K562 (cell line): ENCODE measurements around the gene LRRC10. TPM values are rescaled to one million over a fixed set of nuclear protein-coding genes. Genes with fewer than 3 reads are reported as not detected.
A peak's percentile ranks its signal among the peaks of the same experiment; 100 is the strongest.

ENCODE experiments used
- ATF1 ChIP-seq, 2 experiments: fragments of 450-650 bp in 1 of 2; IDR thresholded peaks; 2 replicates each; pipeline ENCODE4 v1.6.1; 2016; ENCODE audit warnings: missing compliant biosample characterization in 1 of 2, missing genetic modification characterization in 1 of 2
- CBX3 ChIP-seq, 2 experiments: IDR thresholded peaks; 1 replicate in 1 of 2; 2 replicates in 1 of 2; pipeline ENCODE4 v1.6.1; 2012; ENCODE audit warnings: inconsistent platforms in 2 of 2, low read length in 2 of 2, borderline replicate concordance in 1 of 2, control low read depth in 1 of 2
- CHD2 ChIP-seq: IDR thresholded peaks from 2 replicates; pipeline ENCODE4 v1.6.1; 2011; ENCODE audit warnings: low read depth, low read length
- CLOCK ChIP-seq: fragments of 250-450 bp; sonication (Bioruptor Pico); IDR thresholded peaks from 2 replicates; pipeline ENCODE4 v1.4.0; 2020; ENCODE audit warnings: mild to moderate bottlenecking, moderate library complexity, borderline replicate concordance
- HDAC3 ChIP-seq: fragments of 450-650 bp; IDR thresholded peaks from 2 replicates; pipeline ENCODE4 v1.6.1; 2018; ENCODE audit warnings: borderline replicate concordance, mild to moderate bottlenecking, moderate library complexity; ENCODE audit not compliant: partially characterized antibody
- PHF8 ChIP-seq: fragments of 200-600 bp; sonication (generic); IDR thresholded peaks from 2 replicates; pipeline ENCODE4 v1.6.1; 2012; ENCODE audit warnings: mixed run types, mild to moderate bottlenecking, inconsistent platforms, low read length, moderate library complexity, borderline replicate concordance
- POLR2A ChIP-seq: fragments of 450-650 bp; conservative IDR thresholded peaks from 2 replicates; pipeline ENCODE4 v1.6.1; 2016
- POLR2B ChIP-seq: fragments of 450-650 bp; IDR thresholded peaks from 2 replicates; pipeline ENCODE4 v1.6.1; 2018; ENCODE audit warnings: low read depth; ENCODE audit not compliant: partially characterized antibody
- SAP30 ChIP-seq: fragments of 200-600 bp; sonication (generic); IDR thresholded peaks from 2 replicates; pipeline ENCODE4 v1.6.1; 2012; ENCODE audit warnings: borderline replicate concordance, low read depth, mild to moderate bottlenecking, moderate library complexity, low read length, control low read depth, inconsistent platforms; ENCODE audit not compliant: insufficient read depth, poor library complexity, severe bottlenecking
- TARDBP ChIP-seq: fragments of 450-650 bp; IDR thresholded peaks from 2 replicates; pipeline ENCODE4 v1.6.1; 2016
- TFE3 ChIP-seq: fragments of 450-650 bp; formaldehyde crosslinking; IDR thresholded peaks from 2 replicates; pipeline ENCODE4 v1.4.0; 2020; ENCODE audit warnings: mild to moderate bottlenecking, mixed read lengths
- ZKSCAN3 ChIP-seq: fragments of 250-450 bp; sonication (Bioruptor Pico); IDR thresholded peaks from 2 replicates; pipeline ENCODE4 v1.4.0; 2020
- polyA plus RNA-seq, 8 experiments: library from polyadenylated mRNA; depleted of rRNA in 4 of 8; stranded (reverse) in 5 of 8; unstranded in 3 of 8; fragments of >200 nt; fragmentation: Nextera tagmentation in 2 of 8; fragmentation: Illumina TruSeq in 1 of 8; extraction: Ambion mirVana in 2 of 8; extraction: Trizol in 1 of 8; gene quantifications; 2 replicates each; pipeline versions ENCODE4 v1.2.1 to v1.2.3, GENCODE V29; 2011 to 2014; ENCODE audit warnings: inconsistent platforms in 1 of 8, missing spikeins in 1 of 8
- total RNA-seq, 7 experiments: library from RNA; depleted of rRNA in 6 of 7; stranded (reverse); fragments of >200 nt in 6 of 7; fragmentation: Illumina TruSeq in 2 of 7; extraction: Trizol in 2 of 7; gene quantifications; 2 replicates each; pipeline versions ENCODE4 v1.2.1 to v1.2.3, GENCODE V29; 2011 to 2021; ENCODE audit warnings: low replicate concordance in 1 of 7
- TF ChIP-seq, protein P1 (sequence below): sonication (generic); formaldehyde crosslinking; IDR thresholded peaks from 2 replicates; pipeline ENCODE4 v1.8.0; 2023; ENCODE audit warnings: missing genetic modification reagents, mild to moderate bottlenecking, borderline replicate concordance

Gene LRRC10
- total and polyA plus RNA-seq, 9 of the 15 experiments (the other 6 are each of a cell fraction or from before 2014, with no cell fraction given), result 0.09 TPM; not detected in 8

DNA sequence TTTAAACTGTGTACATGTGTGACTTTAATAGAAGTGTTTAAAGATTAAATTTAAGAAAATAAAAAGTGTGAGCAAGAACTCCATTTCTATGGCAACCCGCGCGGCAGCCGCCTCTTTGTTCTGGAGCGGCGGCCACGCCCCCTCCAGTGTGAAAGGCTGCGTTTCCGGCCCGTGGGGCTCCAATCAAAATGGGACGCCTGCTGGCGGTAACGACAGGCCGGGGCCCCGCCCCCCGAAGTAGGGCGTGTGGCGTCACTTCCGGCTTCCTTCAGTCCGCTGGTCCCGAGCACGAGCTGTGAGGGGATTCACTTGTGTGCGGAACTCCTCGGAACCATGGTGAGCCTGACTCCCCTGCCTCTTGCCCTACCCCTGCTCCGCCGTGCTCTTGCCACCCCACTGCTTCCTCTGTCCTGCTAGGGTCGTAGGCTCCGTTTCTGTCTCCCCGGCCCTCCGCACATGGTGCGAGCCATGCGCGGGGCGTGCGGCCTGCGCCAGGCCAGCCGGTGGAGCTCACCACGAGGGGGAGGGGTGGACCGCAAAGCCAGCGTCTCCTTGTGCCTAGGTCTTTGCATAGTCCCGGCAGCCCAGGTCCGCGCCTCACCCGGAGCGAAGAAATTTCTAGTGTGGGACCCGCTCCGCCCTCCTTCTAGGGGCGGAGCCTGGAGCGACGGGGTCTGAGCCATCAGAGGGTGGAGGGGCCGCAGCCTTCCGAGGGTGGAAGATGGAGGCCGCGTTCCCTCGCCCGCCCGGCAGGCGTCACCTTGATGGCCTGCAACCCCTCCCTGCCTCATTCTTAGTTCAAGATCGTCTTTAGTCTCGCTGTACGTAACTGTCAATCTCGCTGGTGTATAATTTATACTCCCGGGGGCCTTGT is 25.3 kb downstream of the LRRC10 start, which contains the start of gene CCT2 (continued):
- TF ChIP-seq TFE3 (CRISPR knock-in tag), result no peak
- no peak for TF ChIP-seq ATF1 (CRISPR knock-in tag; IDR thresholded peaks at IDR 0.05)
- TF ChIP-seq ATF1 (tag; IDR thresholded peaks at IDR 0.05), result peak; percentile 95
- TF ChIP-seq POLR2A, result peak; percentile 99
- TF ChIP-seq HDAC3, result no peak
- peak; percentile 98 for TF ChIP-seq POLR2B
- peak; percentile 99 for TF ChIP-seq PHF8
- TF ChIP-seq, protein P1, sequence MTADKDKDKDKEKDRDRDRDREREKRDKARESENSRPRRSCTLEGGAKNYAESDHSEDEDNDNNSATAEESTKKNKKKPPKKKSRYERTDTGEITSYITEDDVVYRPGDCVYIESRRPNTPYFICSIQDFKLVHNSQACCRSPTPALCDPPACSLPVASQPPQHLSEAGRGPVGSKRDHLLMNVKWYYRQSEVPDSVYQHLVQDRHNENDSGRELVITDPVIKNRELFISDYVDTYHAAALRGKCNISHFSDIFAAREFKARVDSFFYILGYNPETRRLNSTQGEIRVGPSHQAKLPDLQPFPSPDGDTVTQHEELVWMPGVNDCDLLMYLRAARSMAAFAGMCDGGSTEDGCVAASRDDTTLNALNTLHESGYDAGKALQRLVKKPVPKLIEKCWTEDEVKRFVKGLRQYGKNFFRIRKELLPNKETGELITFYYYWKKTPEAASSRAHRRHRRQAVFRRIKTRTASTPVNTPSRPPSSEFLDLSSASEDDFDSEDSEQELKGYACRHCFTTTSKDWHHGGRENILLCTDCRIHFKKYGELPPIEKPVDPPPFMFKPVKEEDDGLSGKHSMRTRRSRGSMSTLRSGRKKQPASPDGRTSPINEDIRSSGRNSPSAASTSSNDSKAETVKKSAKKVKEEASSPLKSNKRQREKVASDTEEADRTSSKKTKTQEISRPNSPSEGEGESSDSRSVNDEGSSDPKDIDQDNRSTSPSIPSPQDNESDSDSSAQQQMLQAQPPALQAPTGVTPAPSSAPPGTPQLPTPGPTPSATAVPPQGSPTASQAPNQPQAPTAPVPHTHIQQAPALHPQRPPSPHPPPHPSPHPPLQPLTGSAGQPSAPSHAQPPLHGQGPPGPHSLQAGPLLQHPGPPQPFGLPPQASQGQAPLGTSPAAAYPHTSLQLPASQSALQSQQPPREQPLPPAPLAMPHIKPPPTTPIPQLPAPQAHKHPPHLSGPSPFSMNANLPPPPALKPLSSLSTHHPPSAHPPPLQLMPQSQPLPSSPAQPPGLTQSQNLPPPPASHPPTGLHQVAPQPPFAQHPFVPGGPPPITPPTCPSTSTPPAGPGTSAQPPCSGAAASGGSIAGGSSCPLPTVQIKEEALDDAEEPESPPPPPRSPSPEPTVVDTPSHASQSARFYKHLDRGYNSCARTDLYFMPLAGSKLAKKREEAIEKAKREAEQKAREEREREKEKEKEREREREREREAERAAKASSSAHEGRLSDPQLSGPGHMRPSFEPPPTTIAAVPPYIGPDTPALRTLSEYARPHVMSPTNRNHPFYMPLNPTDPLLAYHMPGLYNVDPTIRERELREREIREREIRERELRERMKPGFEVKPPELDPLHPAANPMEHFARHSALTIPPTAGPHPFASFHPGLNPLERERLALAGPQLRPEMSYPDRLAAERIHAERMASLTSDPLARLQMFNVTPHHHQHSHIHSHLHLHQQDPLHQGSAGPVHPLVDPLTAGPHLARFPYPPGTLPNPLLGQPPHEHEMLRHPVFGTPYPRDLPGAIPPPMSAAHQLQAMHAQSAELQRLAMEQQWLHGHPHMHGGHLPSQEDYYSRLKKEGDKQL (CRISPR knock-in tag), result no peak
- TF ChIP-seq CBX3 (IDR thresholded peaks at IDR 0.05; ENCODE audit: borderline replicate concordance in 1 of 2, low read length in 2 of 2), result peak in 1 of 2 experiments; percentile 44; a peak in 1 of 3 replicates
- no peak for TF ChIP-seq CLOCK (CRISPR knock-in tag)
- peak; percentile 40 for TF ChIP-seq CHD2
- TF ChIP-seq TARDBP, result no peak
- no peak for TF ChIP-seq ZKSCAN3 (CRISPR knock-in tag)
- peak; percentile 99 for TF ChIP-seq SAP30
